ENCODE results near the gene ANXA2.
"Not testable (repeated sequence)": the region's sequence is repeated elsewhere in the genome, so short reads cannot be mapped to it uniquely, and the experiment has no call there.

The ANXA2 gene

DNA sequence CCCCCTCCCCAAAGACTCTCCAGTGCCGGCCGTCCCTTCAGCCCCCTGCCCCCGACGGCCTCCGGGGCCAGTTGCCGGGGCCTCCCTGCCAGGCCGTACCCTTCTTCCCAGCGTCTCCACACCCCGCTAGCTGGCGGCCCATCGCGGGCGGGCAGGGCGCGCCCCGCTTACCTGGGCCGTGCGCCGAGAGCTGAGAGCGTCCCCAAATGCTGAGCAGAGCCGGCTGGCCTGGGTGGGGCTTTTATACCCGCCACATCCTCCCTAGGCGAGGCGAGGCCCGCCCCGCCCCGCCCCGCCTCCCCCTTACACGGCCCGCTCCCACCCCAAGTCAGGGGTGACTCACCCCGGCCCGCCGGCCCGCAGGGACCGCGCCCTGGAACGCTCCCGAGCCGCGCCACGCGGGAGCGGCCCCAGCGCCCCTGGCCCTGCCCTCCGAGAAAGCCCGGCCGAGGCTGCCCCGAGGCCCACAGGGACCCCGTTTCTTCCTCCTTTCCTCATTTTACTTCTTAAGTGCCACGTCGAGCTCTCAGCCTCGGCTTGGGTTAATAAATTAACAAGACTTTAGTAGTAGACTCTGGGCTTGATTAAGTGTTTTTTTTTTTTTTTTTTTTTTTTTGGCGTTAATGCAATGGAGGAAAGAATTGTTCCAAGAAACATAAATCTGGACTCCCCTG lies at the start of gene ANXA2:
Gene ANXA2 (minus strand): TSS at position 215 of the 674 bp plus-strand sequence. CDS start 11,911 bp downstream, outside the sequence.
- DNase-seq = no peak

DNA sequence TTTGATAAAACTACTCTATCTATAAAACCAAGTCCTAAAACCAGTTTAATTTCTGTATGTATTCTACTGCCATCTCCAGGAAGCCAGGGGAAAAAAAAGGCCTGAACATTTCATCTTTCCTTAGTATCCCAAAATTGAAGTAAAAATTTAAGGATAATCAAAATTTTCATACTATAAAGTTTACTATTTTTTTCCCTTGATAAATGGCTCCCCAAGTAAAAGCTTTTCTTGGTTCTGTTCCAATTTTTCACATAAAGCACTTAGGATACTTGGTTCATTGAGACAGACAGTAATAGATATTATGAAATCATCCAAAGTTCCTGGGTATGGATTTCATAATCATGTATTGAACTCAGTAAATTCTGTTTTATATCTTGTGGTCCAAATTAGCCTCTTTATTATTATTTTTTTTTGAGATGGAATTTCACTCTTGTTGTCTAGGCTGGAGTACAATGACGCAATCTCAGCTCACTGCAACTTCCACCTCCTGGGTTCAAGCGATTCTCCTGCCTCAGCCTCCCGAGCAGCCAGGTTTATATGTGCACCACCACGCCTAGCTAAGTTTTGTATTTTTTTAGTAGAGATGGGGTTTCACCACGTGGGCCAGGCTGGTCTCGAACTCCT lies 46.6 kb upstream of the ANXA2 start:
- no peak for DNase-seq

DNA sequence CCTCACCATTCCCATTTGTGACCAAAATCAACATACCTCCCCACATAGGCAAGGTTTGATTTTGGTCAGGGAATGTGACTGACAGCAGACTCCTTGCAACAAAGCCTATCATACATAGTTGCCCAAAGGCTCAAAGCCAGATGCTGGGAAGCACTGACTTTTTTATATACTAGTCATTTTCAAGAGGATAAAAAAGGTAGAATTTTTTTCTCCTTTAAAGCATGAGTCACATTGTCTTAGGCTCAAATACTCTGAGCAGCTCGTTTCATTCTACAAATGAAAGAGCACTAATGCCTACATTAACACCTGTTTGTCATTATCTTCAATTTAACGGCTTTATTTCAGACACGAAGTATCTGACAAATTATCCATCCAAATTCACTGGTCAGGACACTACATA lies 45.0 kb upstream of the ANXA2 start:
- DNase-seq = no peak

DNA sequence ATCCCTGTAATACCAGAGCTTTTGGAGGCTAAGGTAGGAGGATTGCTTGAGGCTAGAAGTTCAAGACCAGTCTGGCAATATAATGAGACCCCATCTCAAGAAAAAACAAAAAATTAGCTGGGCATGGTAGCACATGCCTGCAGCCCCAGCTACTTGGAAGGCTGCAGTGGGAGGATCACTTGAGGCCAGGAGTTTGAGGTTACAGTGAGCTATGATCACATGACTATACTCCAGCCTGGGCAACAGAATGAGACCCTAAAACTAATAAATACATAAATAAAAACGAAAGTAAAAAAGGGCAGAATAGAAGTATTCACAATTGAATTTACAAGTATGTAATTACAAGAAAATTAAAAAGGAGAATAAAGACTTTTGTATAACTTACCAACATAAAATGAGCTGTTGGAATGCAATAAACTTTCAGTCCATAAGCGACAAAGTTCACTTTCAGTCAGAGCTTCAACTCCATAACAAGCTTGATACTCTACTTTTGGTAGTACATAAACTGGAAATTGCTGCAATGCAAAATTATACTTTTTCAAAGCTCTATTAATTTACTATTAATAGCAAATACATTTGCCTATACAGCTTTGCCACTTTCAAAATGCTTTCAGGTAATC lies 44.4 kb upstream of the ANXA2 start:
- DNase-seq = no peak

DNA sequence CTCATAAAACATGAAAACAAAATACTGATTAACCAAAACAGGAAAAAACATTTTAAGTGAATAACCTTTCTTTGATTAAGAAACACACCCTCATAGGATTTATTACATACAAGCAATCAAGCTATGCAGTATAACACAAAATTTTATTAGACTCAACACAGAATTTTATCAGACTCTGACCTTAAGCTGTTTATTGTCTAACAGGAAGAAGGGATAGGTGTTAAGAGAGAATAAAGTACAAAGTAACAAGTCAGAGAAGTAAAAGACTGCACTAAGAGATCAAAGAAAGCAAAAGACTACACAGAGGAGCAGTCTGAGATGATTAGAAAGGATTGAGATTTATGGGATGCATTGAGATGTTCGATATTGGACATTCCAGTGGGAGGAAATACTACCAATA lies 43.5 kb upstream of the ANXA2 start:
- no peak for DNase-seq

DNA sequence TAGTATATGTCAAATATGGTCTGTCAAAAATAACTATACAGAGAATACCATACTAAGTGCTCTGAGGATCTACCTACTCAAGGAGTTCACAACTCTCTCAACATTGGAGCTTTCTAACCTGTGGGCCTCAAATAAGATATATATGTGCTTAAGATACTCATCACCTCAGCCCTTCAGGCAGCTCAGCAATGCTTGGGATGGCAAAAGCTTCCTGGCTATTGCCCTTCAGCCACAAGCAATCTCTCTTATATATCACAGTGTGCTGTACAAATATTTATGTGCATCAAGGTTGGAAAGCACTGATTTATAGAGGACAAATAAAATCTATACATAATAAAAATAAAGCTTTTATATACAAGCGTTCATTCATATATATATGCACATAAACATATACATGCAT lies 40.9 kb upstream of the ANXA2 start:
- DNase-seq = no peak

DNA sequence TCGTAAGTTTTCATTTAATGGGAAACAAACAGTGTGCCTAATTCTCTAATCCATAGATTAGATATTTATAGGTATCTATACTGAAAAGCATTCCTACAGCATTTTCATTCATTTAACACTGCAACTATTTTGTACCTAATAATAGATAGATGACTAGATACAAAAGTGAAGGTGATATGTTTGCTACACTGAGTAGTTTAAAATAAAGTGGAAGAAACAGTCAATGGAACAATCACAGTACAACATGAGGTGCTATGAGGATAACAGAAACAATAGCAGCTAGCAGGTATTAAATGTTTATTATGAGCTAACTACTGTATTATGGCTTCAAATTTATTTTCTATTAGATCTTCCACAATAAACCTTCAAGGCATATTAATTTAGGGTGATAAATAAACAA lies 31.1 kb upstream of the ANXA2 start:
- DNase-seq = no peak

DNA sequence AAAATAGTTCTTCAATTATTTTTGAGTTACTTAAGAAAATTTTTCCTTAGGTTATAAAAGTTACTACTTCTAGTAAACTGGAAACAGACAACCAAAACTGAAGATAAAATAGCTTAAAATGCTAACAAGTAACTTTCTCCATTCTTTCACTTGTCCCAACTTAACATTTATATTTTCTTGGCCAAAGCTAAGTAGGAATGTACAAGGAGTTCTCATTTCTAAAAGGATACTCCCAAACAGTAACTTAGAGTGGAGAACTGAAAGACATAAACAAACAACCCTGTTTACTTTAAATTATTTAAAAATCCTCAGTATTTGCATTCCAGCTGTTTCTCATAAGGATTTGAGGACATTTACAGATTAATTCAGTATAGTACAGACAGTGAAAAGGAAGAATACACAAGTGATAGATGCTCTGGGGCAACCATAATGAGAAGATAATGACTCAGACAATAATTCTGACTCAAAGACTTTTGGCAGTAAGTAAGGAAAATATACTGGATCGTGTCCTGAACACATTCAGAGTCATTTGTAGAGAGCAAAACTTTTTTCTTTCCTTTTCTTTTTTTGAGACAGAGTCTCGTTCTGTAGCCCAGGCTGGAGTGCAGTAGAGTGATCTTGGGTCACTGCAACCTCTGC lies 29.2 kb upstream of the ANXA2 start:
- no peak for DNase-seq

DNA sequence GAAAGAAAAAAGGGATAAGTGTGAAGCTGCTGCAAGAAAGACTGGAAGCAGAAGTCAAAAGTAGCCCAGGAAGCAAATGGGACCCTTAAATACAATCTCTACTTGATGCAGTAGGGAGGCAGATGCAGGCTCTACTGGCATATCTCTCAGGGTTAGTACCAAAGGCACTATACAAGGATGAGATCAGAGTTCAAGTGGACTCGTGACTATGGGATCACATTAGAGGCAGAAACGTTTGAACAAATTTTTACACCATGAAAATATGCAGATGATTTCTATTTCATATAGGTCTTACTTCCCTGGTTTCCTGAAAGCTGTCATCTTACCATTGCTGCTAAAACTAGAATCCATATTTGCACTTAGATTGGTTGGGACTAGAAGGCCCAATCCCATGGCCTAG lies 27.7 kb upstream of the ANXA2 start:
- no peak for DNase-seq

DNA sequence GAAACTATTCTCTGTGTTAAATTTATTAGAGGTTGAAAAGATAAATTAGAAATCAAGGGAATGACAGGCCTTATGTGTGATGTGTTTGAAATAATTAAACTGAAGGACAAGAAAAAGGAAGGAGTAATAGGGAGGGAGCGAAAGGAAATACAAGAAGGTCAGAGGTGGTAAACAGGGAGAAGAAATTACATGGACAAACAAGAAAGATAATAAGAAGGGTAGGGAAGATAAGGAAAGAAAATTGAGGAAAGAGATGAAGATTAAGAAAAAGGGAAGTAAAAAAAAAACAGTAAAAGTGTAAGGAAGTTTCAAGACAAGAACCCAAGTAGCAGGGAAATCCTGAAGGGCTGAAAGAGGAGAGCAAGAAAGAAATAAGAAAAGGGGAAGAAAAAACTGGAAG lies 26.2 kb upstream of the ANXA2 start:
- no peak for DNase-seq

DNA sequence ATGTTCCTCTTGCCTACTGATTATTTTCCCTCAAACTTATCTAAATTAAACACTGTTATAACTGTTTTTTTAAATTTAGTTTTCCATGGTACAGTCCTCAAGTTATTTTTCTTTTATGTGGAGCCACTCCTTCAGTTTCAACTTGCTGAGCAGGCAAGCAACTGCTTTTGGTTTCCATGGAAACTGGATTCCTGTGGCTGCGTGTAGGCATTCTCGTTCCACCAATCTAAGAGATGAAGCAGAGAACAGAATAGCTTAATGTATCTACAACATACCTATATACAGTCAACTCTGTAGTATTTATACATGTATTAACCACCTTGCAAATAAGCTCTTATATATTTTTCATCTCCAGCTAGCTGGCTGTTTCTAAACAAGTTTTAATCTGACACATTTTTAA lies 25.8 kb upstream of the ANXA2 start:
- DNase-seq = peak; percentile 51

DNA sequence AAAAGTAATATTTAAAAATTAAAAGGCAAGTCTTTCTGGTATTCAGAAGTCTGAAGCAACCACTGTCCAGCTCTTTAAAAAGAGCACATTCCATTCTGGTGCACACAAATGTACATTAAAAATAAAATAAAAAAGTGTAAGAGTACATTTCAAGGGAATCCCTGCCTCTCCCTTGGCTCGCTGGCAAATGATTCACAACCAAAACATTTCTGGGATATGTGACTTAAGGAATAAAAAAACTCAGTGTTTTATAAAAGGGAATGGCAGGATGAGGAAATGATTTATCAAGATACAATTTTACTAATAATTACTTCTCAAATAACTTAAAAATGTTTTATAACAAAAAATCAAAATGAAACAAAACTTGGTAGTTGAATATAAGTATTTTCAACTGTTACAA lies 23.8 kb upstream of the ANXA2 start:
- DNase-seq = no peak

DNA sequence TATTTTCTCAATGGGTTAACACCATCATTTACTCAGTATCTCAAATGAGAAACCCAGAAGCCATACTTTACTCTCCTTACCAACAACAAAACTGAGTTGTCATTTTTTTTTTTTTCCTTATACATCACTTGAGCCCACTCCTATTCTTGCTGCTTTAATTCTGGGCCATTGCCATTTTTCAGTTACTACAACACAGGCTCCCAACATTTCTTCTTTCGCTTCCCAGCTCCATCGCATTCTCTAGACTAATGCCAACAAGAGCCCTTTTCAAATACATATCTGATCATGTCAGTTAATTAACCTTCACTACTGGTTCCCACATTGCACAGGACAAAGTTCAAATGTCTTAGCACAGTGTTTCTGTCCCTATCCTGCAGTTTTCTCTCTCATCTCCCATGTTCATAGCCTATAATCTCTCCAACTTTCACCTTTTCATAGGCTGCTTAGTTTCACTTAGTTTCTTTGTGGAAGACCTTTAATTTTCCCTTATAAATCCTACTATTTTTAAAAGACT lies 22.5 kb upstream of the ANXA2 start:
- DNase-seq = no peak

DNA sequence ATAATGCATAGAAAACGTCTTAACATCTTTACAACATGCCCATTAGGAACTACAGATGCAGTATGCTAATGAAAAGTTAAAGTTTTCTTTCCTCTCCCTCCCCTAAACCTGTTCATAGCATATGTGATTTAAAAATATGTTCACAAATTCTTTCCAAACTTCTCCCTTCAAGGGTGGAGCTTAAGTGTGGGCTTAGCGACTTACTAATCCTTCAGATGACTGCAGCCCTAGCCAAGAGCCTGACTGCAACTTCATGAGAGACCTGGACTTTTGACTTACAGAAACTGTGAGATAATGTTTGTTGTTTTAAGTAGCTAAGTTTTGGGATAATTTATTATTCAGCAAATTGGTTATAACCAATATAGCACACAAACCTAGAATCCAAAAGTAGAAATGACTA lies 22.0 kb upstream of the ANXA2 start:
- no peak for DNase-seq

DNA sequence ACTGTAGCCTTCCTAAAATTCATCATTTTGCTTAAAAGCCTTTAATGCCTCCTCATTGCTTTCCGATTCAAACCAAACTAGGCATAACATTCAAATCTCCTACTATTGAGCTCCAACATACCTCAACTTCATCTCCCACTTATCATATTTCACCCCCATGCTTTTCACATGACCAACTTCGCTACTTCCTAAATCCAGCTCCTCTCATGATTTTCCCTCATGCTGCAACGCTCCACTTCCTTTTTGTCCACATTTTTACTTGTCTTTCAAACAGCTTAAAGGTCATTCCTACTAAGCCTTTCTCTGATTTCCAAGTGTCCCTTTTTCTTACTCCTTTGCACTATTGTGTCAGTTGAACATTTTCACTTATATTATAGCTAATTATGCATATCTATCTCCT lies 20.3 kb upstream of the ANXA2 start:
- no peak for DNase-seq

DNA sequence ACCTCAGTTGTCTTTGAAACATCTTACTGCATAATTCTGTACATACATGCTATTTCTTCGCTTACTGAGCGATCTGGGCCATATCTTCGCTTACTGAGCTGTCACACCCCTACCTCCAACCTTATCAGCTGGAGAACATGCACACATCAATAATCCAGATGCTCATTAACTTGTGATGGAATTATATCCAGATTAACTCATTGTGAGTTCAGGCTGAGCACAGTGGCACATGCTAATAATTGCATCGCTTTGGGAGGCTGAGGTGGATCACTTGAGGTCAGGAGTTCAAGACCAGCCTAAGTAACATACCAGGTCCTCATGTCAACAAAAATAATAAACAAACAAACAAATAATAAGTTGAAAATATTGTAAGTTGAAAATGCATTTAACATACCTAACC lies 19.3 kb upstream of the ANXA2 start:
- DNase-seq = no peak

DNA sequence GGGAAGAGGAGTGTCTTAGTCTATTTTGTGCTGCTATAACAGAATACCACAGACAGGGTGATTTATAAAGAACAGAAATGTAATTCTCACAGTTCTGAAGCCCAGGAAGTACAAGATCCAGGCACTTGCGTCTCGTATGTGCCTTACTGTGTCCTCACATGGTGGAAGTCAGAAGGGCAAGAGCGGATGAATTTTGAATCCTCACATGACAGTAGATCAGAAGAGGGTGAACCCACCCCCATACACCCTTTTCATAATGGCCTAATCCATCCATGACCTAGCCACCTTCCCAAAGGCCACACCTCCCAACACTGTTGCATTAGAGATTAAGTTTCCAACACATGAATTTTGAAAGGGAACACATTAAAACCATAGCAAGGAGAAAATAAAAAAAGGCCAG lies 18.7 kb upstream of the ANXA2 start:
- DNase-seq = no peak

DNA sequence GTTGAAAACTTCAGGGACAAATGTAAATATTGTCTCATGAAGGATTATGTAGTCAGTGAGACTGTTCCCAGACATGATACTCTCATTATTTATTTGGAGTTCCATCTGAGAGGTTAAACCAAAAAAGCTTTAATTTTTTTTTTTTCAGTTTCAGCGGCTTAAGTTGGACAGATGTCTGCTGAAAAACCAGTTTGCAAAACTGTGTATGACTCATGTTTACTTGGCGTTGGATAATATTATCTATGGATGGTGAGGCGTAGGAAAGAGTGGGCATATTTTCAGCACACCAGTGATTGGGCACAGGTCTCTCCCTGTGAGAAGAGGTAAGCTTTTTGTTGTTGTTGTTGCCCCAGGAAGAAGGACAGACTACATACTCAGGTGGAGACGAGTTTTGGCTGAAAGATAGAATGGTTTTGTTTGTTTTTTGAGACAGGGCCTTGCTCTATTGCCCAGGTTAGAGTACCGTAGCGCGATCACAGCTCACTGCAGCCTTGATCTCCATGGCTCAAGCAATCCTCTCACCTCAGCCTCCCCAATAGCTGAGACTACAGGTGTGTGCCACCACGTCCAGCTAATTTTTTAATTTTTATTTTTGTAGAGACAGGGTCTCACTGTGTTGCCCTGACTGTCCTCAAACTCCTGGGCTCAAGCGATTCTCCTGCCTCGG lies 16.4 kb upstream of the ANXA2 start:
- no peak for DNase-seq

DNA sequence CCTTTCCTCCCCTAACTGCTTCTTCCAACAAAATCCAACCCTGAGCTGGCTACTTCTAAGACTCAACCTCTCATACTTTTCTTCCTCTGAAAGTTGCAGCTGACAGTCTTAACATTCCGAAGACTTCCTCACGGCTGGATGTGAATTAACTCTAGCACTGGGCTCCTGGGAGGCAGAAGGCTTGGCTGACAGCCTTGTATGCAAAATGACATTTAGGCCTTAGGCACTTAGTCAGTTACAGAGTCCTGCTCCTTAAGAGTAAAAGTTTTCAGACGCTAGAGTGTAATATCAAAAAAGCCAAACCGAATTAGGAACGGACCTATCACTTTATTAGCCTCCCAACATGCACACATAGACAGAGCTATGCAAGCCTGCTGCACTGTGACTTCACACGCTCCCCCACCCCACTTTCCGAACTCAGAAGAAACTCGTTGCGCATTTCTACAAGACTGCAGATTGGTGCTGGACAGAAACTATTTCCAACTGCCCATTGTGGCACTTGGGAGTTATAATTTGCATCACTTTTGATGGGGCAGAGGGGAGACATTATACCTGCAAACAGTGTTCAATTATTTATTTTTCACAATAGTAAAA lies 15.5 kb upstream of the ANXA2 start:
- DNase-seq = no peak

DNA sequence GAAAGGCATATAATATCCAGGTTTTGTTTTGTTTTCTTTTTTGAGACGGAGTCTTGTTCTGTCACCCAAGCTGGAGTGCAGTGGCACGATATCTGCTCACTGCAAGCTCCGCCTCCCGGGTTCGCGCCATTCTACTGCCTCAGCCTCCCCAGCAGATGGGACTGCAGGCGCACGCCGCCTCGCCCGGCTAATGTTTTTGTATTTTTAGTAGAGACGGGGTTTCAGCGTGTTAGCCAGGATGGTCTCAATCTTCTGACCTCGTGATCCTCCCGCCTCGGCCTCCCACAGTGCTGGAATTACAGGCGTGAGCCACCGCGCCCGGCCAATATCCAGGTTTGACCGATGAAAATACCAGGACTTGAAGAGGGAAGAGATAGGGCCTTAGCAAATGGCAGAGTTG lies 15.0 kb upstream of the ANXA2 start:
- not testable (repeated sequence) for DNase-seq

DNA sequence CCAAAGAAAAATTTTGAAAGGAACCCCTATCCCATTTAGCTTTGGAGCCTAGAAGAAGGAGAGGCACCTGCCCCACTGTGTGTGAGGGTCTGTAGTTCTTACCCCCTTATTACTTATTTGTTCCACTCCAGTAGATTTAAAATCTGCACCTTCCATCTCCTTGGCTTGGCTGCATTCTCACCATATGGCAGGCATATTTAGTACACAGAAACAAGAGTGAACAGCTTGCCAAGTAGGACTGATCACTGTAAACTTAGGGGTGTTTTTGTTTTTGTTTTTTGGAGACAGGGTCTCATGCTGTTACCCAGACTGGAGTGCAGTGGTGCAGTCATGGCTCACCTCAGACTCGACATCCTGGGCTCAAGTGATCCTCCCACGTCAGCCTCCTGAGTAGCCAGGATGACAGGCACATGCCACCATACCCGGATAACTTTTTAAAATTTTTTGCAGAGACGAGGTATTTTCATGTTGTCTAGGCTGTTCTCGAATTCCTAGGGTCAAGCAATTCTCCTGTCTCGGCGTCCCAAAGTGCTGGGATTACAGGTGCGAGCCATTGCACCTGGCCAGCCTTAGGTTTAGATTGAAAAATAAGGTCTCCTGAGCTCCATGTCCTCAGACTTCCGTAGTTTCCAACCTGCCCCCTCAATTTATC lies 14.1 kb upstream of the ANXA2 start:
- no peak for DNase-seq

DNA sequence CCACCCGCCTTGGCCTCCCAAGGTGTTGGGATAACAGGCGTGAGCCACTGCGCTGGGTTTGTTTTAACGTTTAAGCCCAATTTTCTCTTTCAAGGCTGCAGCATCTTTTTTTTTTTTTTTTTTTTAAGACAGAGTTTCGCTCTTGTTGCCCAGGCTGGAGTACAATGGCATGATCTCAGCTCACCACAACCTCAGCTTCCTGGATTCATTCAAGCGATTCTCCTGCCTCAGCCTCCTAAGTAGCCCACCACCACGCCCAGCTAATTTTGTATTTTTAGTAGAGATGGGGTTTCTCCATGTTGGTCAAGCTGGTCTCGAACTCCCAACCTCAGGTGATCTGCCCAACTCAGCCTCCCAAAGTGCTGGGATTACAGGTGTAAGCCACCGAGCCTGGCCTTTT lies 12.6 kb upstream of the ANXA2 start:
- not testable (repeated sequence) for DNase-seq
